Fibroblast of skin of right biceps (primary cell): ENCODE results near the gene IPPK.

ENCODE experiments used
- DNase-seq: peaks from one replicate; pipeline ENCODE4 v3.0.0-alpha.2; 2013

The IPPK gene

GRCh38 chr9:92685022-92685421, 15.1 kb upstream of the IPPK start:
- no peak for DNase-seq

- DNase-seq = no peak
Measured at GRCh38 chr9:92682269-92682668, 12.3 kb upstream of the IPPK start.

- no peak for DNase-seq
Measured at GRCh38 chr9:92680166-92681119, 10.5 kb upstream of the IPPK start.

- no peak for DNase-seq
Measured at GRCh38 chr9:92679413-92680165, 9.7 kb upstream of the IPPK start.

- DNase-seq = peak; percentile 93
Measured at GRCh38 chr9:92671323-92671722, 1.4 kb upstream of the IPPK start.

- DNase-seq = peak; percentile 16
Measured at GRCh38 chr9:92669527-92669889, 423 bp downstream of the IPPK start.

- peak; percentile 57 for DNase-seq
Measured at GRCh38 chr9:92668746-92669526, 995 bp downstream of the IPPK start.

- no peak for DNase-seq
Measured at GRCh38 chr9:92666912-92667532, 2.9 kb downstream of the IPPK start.

GRCh38 chr9:92666236-92666635, 3.7 kb downstream of the IPPK start:
- DNase-seq = no peak

GRCh38 chr9:92665836-92666235, 4.1 kb downstream of the IPPK start:
- no peak for DNase-seq

GRCh38 chr9:92664394-92665152, 5.4 kb downstream of the IPPK start:
- DNase-seq = no peak

GRCh38 chr9:92663951-92664350, 6.0 kb downstream of the IPPK start:
- DNase-seq = no peak

GRCh38 chr9:92663126-92663525, 6.8 kb downstream of the IPPK start:
- DNase-seq = no peak

GRCh38 chr9:92661743-92662142, 8.2 kb downstream of the IPPK start:
- no peak for DNase-seq

- DNase-seq = no peak
Measured at GRCh38 chr9:92661127-92661526, 8.8 kb downstream of the IPPK start.

- DNase-seq = no peak
Measured at GRCh38 chr9:92660266-92660665, 9.7 kb downstream of the IPPK start.

GRCh38 chr9:92659601-92660000, 10.3 kb downstream of the IPPK start:
- no peak for DNase-seq

GRCh38 chr9:92658611-92659010, 11.3 kb downstream of the IPPK start:
- DNase-seq = no peak

GRCh38 chr9:92658176-92658575, 11.8 kb downstream of the IPPK start:
- no peak for DNase-seq

GRCh38 chr9:92657296-92658094, 12.4 kb downstream of the IPPK start:
- DNase-seq = no peak

GRCh38 chr9:92656537-92656925, 13.4 kb downstream of the IPPK start:
- no peak for DNase-seq
